Sigmoid colon (tissue), 4 donors: Measurements from ENCODE around the gene STX3.

Experiments used
- CTCF ChIP-seq, 4 experiments: fragments of 450-650 bp in 3 of 4; fragments of 200-600 bp in 1 of 4; IDR thresholded peaks; one replicate each; pipeline ENCODE4 v1.5.1; 2016 to 2019; ENCODE audit warnings: antibody characterized with exemption in 4 of 4, mild to moderate bottlenecking in 3 of 4, moderate library complexity in 2 of 4
- EP300 ChIP-seq, 4 donors: sonication (generic); formaldehyde crosslinking; IDR thresholded peaks; one replicate each; pipeline ENCODE4 v1.6.1; 2017; ENCODE audit warnings: antibody characterized with exemption in 4 of 4
- POLR2A ChIP-seq, 2 donors: fragments of 450-650 bp; IDR thresholded peaks; one replicate each; pipeline ENCODE4 v1.6.1; 2016; ENCODE audit warnings: antibody characterized with exemption in 2 of 2, mild to moderate bottlenecking in 2 of 2, moderate library complexity in 2 of 2
- POLR2AphosphoS5 ChIP-seq, 4 donors: sonication (generic); formaldehyde crosslinking; IDR thresholded peaks; one replicate each; pipeline ENCODE4 v1.6.1; 2017; ENCODE audit warnings: antibody characterized with exemption in 4 of 4

GRCh38 chr11:59829358-59829757 lies 74.2 kb downstream of the STX3 start:
- TF ChIP-seq CTCF (IDR thresholded peaks at IDR 0.05) (no peak), EP300 (IDR thresholded peaks at IDR 0.05) (no peak), POLR2A (IDR thresholded peaks at IDR 0.05) (no peak), POLR2AphosphoS5 (IDR thresholded peaks at IDR 0.05) (no peak)
